Measurements from ENCODE around the gene CLPSL2. TPM values are rescaled to one million over a fixed set of nuclear protein-coding genes. Genes with fewer than 3 reads are reported as not detected.
A peak's percentile ranks its signal among the peaks of the same experiment; 100 is the strongest.

CLPSL2 gene
- total and polyA plus RNA-seq, 2 donors (not counting 1 experiment from before 2014, with no cell fraction given), result not detected

GRCh38 chr6:35777356-35778102 lies 1.1 kb downstream of the CLPSL2 start:
- intact Hi-C loops (cut with micrococcal nuclease), result no loop called here
- Mint-ChIP-seq H3K27ac (peak overlapping the region; percentile 69), H3K27me3 (peaks cover 10% of the 10 kb centered on the region), H3K9me3 (ENCODE audit: insufficient read depth) (no peaks in the 10 kb centered on the region), H3K4me3 (peak overlapping the region; percentile 81), H3K4me1 (peaks cover 15% of the 10 kb centered on the region)
- peaks cover 0 to 12% (median 0%) of the 10 kb centered on the region in 4 experiments for H3K27me3 ChIP-seq (replicated peaks in 1 of 4; ENCODE audit: control extremely low read depth in 1 of 4, control insufficient read depth in 3 of 4, insufficient read depth in 4 of 4, low read length in 3 of 4)
- H3K9ac ChIP-seq (ENCODE audit: low read length), result no peak overlapping the region
- no peak overlapping the region for H3K27ac ChIP-seq (ENCODE audit: low read length in 2 of 2)
- no peaks in the 10 kb centered on the region for H3K79me2 ChIP-seq (ENCODE audit: control insufficient read depth, insufficient read depth, low read length)
- H3K4me1 ChIP-seq (ENCODE audit: control insufficient read depth in 2 of 2, insufficient read depth in 2 of 2, low read length in 2 of 2), result peaks cover 6 to 17% of the 10 kb centered on the region in 2 donors
- ChIA-PET POLR2A (no interaction called here), CTCF (no interaction called here)
- no peak overlapping the region for H2AFZ ChIP-seq (ENCODE audit: insufficient read depth, low read depth, low read length, poor library complexity, severe bottlenecking)
- ATAC-seq (ENCODE audit: low read depth) (no peak), DNase-seq (no peak)
- no peak overlapping the region for H3K4me3 ChIP-seq (ENCODE audit: control extremely low read depth in 1 of 5, extremely low read depth in 1 of 5, insufficient read depth in 1 of 5, low read depth in 2 of 5, low read length in 4 of 5)
- TF ChIP-seq CTCF (IDR thresholded peaks at IDR 0.05) (no peak), EZH2 (IDR thresholded peaks at IDR 0.05; ENCODE audit: borderline replicate concordance, insufficient read depth, low read depth, low read length, poor library complexity, severe bottlenecking) (no peak)
- no peaks in the 10 kb centered on the region for H3K9me3 ChIP-seq (ENCODE audit: control extremely low read depth in 1 of 3, control insufficient read depth in 2 of 3, insufficient read depth in 1 of 3, low read length in 2 of 3)
- no peaks in the 10 kb centered on the region for H4K20me1 ChIP-seq (ENCODE audit: control insufficient read depth, insufficient read depth, low read length, poor library complexity, severe bottlenecking)
- H3K36me3 ChIP-seq (replicated peaks in 1 of 2; ENCODE audit: control extremely low read depth in 1 of 2, control insufficient read depth in 1 of 2, extremely low read depth in 1 of 2, insufficient read depth in 2 of 2, low read length in 1 of 2), result no peaks in the 10 kb centered on the region
- peak overlapping the region; percentile 95 for H3K4me2 ChIP-seq (replicated peaks; ENCODE audit: low read depth, low read length, poor library complexity, severe bottlenecking)
- 93% methylated on average over 7 of the region's 10 CpGs for WGBS (ENCODE audit: insufficient coverage)

GRCh38 chr6:35778437-35778836 lies 2.0 kb downstream of the CLPSL2 start:
- Mint-ChIP-seq H3K9me3 (ENCODE audit: insufficient read depth) (no peaks in the 10 kb centered on the region), H3K27me3 (peaks cover 10% of the 10 kb centered on the region), H3K4me3 (peak overlapping the region; percentile 65), H3K27ac (no peak overlapping the region), H3K4me1 (peaks cover 15% of the 10 kb centered on the region)
- ChIA-PET POLR2A (no interaction called here), CTCF (no interaction called here)
- no peaks in the 10 kb centered on the region for H4K20me1 ChIP-seq (ENCODE audit: control insufficient read depth, insufficient read depth, low read length, poor library complexity, severe bottlenecking)
- peaks cover 0 to 12% (median 0%) of the 10 kb centered on the region in 4 experiments for H3K27me3 ChIP-seq (replicated peaks in 1 of 4; ENCODE audit: control extremely low read depth in 1 of 4, control insufficient read depth in 3 of 4, insufficient read depth in 4 of 4, low read length in 3 of 4)
- H3K36me3 ChIP-seq (replicated peaks in 1 of 2; ENCODE audit: control extremely low read depth in 1 of 2, control insufficient read depth in 1 of 2, extremely low read depth in 1 of 2, insufficient read depth in 2 of 2, low read length in 1 of 2), result no peaks in the 10 kb centered on the region
- WGBS (ENCODE audit: insufficient coverage), result 100% methylated on average over 2 of the region's 2 CpGs
- DNase-seq, result no peak
- H3K4me1 ChIP-seq (ENCODE audit: control insufficient read depth in 2 of 2, insufficient read depth in 2 of 2, low read length in 2 of 2), result peaks cover 6 to 17% of the 10 kb centered on the region in 2 donors
- intact Hi-C loops (cut with micrococcal nuclease), result no loop called here
- no peak for TF ChIP-seq EZH2 (IDR thresholded peaks at IDR 0.05; ENCODE audit: borderline replicate concordance, insufficient read depth, low read depth, low read length, poor library complexity, severe bottlenecking)
- TF ChIP-seq CTCF (IDR thresholded peaks at IDR 0.05), result no peak
- no peak overlapping the region for H2AFZ ChIP-seq (ENCODE audit: insufficient read depth, low read depth, low read length, poor library complexity, severe bottlenecking)
- H3K4me2 ChIP-seq (replicated peaks; ENCODE audit: low read depth, low read length, poor library complexity, severe bottlenecking), result no peak overlapping the region
- no peak overlapping the region for H3K27ac ChIP-seq (ENCODE audit: low read length in 2 of 2)
- no peak overlapping the region for H3K4me3 ChIP-seq (ENCODE audit: control extremely low read depth in 1 of 5, extremely low read depth in 1 of 5, insufficient read depth in 1 of 5, low read depth in 2 of 5, low read length in 4 of 5)
- H3K9me3 ChIP-seq (ENCODE audit: control extremely low read depth in 1 of 3, control insufficient read depth in 2 of 3, insufficient read depth in 1 of 3, low read length in 2 of 3), result no peaks in the 10 kb centered on the region
- ATAC-seq (ENCODE audit: low read depth), result no peak
- no peak overlapping the region for H3K9ac ChIP-seq (ENCODE audit: low read length)
- H3K79me2 ChIP-seq (ENCODE audit: control insufficient read depth, insufficient read depth, low read length), result no peaks in the 10 kb centered on the region
